HepG2 (cell line): Measurements from ENCODE around the gene STRIP1. TPM values are rescaled to one million over a fixed set of nuclear protein-coding genes. Genes with fewer than 3 reads are reported as not detected.
A peak's percentile ranks its signal among the peaks of the same experiment; 100 is the strongest.

Source experiments
- ATF7 ChIP-seq, 2 experiments: fragments of 450-650 bp in 1 of 2; sonication (generic) in 1 of 2; formaldehyde crosslinking in 1 of 2; IDR thresholded peaks; 2 replicates each; pipeline versions ENCODE4 v1.4.0 to v1.6.1; 2016 to 2020; ENCODE audit warnings: antibody characterized with exemption in 1 of 2, mild to moderate bottlenecking in 1 of 2, missing genetic modification reagents in 1 of 2
- SIN3A ChIP-seq: IDR thresholded peaks from 2 replicates; pipeline ENCODE4 v1.6.1; 2011; ENCODE audit warnings: low read depth, mild to moderate bottlenecking, control low read depth, low read length, borderline replicate concordance
- TRIM24 ChIP-seq: sonication (generic); formaldehyde crosslinking; IDR thresholded peaks from 2 replicates; pipeline ENCODE4 v1.8.0; 2022; ENCODE audit warnings: mild to moderate bottlenecking, missing genetic modification reagents
- ZFP1 ChIP-seq: IDR thresholded peaks from 2 replicates; pipeline ENCODE4 v1.6.1; 2016
- ZFP82 ChIP-seq: sonication (generic); formaldehyde crosslinking; IDR thresholded peaks from 2 replicates; pipeline ENCODE4 v1.5.1; 2020; ENCODE audit warnings: mild to moderate bottlenecking, missing genetic modification reagents, borderline replicate concordance
- ZNF296 ChIP-seq: sonication (generic); formaldehyde crosslinking; conservative IDR thresholded peaks from 2 replicates; pipeline ENCODE4 v1.5.0; 2020; ENCODE audit warnings: mild to moderate bottlenecking, missing genetic modification reagents
- ZNF556 ChIP-seq: sonication (generic); formaldehyde crosslinking; IDR thresholded peaks from 2 replicates; pipeline ENCODE4 v1.4.0; 2020; ENCODE audit warnings: mild to moderate bottlenecking, missing genetic modification reagents, borderline replicate concordance
- ZNF761 ChIP-seq: sonication (generic); formaldehyde crosslinking; conservative IDR thresholded peaks from 2 replicates; pipeline ENCODE4 v1.4.0; 2020; ENCODE audit warnings: mild to moderate bottlenecking, missing genetic modification reagents
- polyA plus RNA-seq, 8 experiments: library from polyadenylated mRNA; depleted of rRNA in 3 of 8; stranded (reverse) in 7 of 8; unstranded in 1 of 8; fragments of >200 nt; fragmentation: Illumina TruSeq in 4 of 8; extraction: Trizol in 4 of 8; gene quantifications; 2 replicates each; pipeline versions ENCODE4 v1.2.1 to v1.2.3, GENCODE V29; 2011 to 2016; ENCODE audit warnings: low read depth in 4 of 8, missing spikeins in 1 of 8, mixed read lengths in 1 of 8; ENCODE audit not compliant: insufficient read depth in 1 of 8
- total RNA-seq, 5 experiments: library from RNA; depleted of rRNA; stranded (reverse); fragments of >200 nt; fragmentation: Illumina TruSeq; extraction: Trizol; gene quantifications; 2 replicates each; pipeline ENCODE4 v1.2.3, GENCODE V29; 2016; ENCODE audit warnings: low read depth in 1 of 5
- TF ChIP-seq, protein P1 (sequence below): sonication (generic); formaldehyde crosslinking; IDR thresholded peaks from 2 replicates; pipeline ENCODE4 v1.5.1; 2020; ENCODE audit warnings: mild to moderate bottlenecking, moderate library complexity, missing genetic modification reagents
- TF ChIP-seq, protein P2 (sequence below): sonication (generic); formaldehyde crosslinking; IDR thresholded peaks from 2 replicates; pipeline ENCODE4 v1.5.1; 2020; ENCODE audit warnings: missing genetic modification reagents, mild to moderate bottlenecking, borderline replicate concordance
- TF ChIP-seq, protein P3 (sequence below): sonication (generic); formaldehyde crosslinking; IDR thresholded peaks from 2 replicates; pipeline ENCODE4 v1.8.1; 2023; ENCODE audit warnings: mild to moderate bottlenecking, inconsistent platforms, moderate library complexity, missing genetic modification reagents, borderline replicate concordance
- TF ChIP-seq, protein P4 (sequence below): sonication (generic); formaldehyde crosslinking; IDR thresholded peaks from 2 replicates; pipeline ENCODE4 v1.4.0; 2020; ENCODE audit warnings: missing genetic modification reagents, mild to moderate bottlenecking, borderline replicate concordance
- TF ChIP-seq, protein P5 (sequence below): sonication (generic); formaldehyde crosslinking; IDR thresholded peaks from 2 replicates; pipeline ENCODE4 v1.4.0; 2020; ENCODE audit warnings: missing genetic modification reagents
- TF ChIP-seq, protein P6 (sequence below): IDR thresholded peaks from 2 replicates; pipeline ENCODE4 v1.6.1; 2016
- TF ChIP-seq, protein P7 (sequence below): sonication (generic); formaldehyde crosslinking; IDR thresholded peaks from 2 replicates; pipeline ENCODE4 v1.4.0; 2020; ENCODE audit warnings: missing genetic modification reagents, mild to moderate bottlenecking, borderline replicate concordance

The STRIP1 gene
- total and polyA plus RNA-seq, 2 of the 13 experiments (the other 11 are each of a cell fraction or from before 2014, with no cell fraction given), result 20.9 to 27.9 TPM

DNA sequence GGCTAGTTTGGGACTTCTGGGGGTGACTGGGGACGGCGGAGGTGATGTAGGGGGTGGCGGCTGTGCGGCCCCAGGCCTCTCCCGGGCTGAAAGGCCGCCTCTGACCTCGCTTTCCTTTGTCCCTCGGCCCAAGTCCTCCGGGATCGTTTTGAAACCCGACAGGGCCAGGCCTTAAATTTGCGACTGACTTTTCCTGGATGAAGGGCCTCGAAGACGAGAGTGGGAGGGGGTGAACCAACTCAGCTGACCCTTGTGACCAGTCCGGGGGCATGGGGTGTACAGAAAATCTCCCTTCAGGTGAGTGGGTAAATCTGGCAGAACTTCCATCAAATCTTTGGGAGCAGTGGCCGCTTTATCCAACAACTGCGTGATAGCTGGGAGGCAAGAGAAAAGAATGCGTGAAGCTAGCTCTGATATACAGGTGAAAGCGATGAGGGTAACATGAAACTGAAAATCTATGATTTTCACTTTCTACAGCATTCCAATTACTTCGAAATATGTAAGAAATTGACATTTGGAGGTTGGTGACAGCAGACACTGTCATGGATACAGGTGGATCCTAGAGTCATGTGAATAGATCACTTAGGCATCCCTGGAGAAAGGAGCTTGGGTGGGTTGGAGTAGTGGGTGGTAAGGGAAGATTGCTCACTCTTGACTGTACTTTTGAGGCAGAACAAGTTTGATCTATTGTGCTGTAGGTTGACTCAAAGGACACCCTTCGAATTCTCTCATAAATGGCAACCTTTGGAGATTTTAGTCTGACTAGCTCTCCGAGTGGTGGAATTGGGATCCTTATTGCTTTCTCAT lies 49.0 kb upstream of the STRIP1 start (continued):
- TF ChIP-seq ZFP82 (CRISPR knock-in tag) (peak; percentile 38; the same call in 1 of the 2 replicates), ZNF296 (no peak), TRIM24 (CRISPR knock-in tag) (no peak), ZNF761 (CRISPR knock-in tag) (0 out of 2 replicates have a peak, but pooled peaks have one; percentile 6), SIN3A (0 out of 2 replicates have a peak, but pooled peaks have one; percentile 4), ZNF556 (CRISPR knock-in tag) (0 out of 2 replicates have a peak, but pooled peaks have one; percentile 16), ATF7 (IDR thresholded peaks at IDR 0.05) (no peak), ATF7 (CRISPR knock-in tag; IDR thresholded peaks at IDR 0.05) (no peak), ZFP1 (CRISPR knock-in tag) (no peak)
- TF ChIP-seq, protein P1, sequence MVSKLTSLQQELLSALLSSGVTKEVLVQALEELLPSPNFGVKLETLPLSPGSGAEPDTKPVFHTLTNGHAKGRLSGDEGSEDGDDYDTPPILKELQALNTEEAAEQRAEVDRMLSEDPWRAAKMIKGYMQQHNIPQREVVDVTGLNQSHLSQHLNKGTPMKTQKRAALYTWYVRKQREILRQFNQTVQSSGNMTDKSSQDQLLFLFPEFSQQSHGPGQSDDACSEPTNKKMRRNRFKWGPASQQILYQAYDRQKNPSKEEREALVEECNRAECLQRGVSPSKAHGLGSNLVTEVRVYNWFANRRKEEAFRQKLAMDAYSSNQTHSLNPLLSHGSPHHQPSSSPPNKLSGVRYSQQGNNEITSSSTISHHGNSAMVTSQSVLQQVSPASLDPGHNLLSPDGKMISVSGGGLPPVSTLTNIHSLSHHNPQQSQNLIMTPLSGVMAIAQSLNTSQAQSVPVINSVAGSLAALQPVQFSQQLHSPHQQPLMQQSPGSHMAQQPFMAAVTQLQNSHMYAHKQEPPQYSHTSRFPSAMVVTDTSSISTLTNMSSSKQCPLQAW (CRISPR knock-in tag), result 0 out of 2 replicates have a peak, but pooled peaks have one; percentile 24
- TF ChIP-seq, protein P2, sequence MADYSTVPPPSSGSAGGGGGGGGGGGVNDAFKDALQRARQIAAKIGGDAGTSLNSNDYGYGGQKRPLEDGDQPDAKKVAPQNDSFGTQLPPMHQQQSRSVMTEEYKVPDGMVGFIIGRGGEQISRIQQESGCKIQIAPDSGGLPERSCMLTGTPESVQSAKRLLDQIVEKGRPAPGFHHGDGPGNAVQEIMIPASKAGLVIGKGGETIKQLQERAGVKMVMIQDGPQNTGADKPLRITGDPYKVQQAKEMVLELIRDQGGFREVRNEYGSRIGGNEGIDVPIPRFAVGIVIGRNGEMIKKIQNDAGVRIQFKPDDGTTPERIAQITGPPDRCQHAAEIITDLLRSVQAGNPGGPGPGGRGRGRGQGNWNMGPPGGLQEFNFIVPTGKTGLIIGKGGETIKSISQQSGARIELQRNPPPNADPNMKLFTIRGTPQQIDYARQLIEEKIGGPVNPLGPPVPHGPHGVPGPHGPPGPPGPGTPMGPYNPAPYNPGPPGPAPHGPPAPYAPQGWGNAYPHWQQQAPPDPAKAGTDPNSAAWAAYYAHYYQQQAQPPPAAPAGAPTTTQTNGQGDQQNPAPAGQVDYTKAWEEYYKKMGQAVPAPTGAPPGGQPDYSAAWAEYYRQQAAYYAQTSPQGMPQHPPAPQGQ (CRISPR knock-in tag), result no peak
- TF ChIP-seq, protein P3, sequence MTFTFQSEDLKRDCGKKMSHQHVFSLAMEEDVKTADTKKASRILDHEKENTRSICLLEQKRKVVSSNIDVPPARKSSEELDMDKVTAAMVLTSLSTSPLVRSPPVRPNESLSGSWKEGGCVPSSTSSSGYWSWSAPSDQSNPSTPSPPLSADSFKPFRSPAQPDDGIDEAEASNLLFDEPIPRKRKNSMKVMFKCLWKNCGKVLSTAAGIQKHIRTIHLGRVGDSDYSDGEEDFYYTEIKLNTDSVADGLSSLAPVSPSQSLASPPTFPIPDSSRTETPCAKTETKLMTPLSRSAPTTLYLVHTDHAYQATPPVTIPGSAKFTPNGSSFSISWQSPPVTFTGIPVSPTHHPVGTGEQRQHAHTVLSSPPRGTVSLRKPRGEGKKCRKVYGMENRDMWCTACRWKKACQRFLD (CRISPR knock-in tag), result 0 out of 2 replicates have a peak, but pooled peaks have one; percentile 0
- TF ChIP-seq, protein P4, sequence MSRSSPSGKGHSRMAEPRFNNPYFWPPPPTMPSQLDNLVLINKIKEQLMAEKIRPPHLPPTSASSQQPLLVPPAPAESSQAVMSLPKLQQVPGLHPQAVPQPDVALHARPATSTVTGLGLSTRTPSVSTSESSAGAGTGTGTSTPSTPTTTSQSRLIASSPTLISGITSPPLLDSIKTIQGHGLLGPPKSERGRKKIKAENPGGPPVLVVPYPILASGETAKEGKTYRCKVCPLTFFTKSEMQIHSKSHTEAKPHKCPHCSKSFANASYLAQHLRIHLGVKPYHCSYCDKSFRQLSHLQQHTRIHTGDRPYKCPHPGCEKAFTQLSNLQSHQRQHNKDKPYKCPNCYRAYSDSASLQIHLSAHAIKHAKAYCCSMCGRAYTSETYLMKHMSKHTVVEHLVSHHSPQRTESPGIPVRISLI (CRISPR knock-in tag), result 0 out of 2 replicates have a peak, but pooled peaks have one; percentile 0
- TF ChIP-seq, protein P5, sequence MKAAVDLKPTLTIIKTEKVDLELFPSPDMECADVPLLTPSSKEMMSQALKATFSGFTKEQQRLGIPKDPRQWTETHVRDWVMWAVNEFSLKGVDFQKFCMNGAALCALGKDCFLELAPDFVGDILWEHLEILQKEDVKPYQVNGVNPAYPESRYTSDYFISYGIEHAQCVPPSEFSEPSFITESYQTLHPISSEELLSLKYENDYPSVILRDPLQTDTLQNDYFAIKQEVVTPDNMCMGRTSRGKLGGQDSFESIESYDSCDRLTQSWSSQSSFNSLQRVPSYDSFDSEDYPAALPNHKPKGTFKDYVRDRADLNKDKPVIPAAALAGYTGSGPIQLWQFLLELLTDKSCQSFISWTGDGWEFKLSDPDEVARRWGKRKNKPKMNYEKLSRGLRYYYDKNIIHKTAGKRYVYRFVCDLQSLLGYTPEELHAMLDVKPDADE (CRISPR knock-in tag), result peak; percentile 30; the same call in 1 of the 2 replicates
- TF ChIP-seq, protein P6, sequence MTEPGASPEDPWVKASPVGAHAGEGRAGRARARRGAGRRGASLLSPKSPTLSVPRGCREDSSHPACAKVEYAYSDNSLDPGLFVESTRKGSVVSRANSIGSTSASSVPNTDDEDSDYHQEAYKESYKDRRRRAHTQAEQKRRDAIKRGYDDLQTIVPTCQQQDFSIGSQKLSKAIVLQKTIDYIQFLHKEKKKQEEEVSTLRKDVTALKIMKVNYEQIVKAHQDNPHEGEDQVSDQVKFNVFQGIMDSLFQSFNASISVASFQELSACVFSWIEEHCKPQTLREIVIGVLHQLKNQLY (CRISPR knock-in tag), result no peak
- TF ChIP-seq, protein P7, sequence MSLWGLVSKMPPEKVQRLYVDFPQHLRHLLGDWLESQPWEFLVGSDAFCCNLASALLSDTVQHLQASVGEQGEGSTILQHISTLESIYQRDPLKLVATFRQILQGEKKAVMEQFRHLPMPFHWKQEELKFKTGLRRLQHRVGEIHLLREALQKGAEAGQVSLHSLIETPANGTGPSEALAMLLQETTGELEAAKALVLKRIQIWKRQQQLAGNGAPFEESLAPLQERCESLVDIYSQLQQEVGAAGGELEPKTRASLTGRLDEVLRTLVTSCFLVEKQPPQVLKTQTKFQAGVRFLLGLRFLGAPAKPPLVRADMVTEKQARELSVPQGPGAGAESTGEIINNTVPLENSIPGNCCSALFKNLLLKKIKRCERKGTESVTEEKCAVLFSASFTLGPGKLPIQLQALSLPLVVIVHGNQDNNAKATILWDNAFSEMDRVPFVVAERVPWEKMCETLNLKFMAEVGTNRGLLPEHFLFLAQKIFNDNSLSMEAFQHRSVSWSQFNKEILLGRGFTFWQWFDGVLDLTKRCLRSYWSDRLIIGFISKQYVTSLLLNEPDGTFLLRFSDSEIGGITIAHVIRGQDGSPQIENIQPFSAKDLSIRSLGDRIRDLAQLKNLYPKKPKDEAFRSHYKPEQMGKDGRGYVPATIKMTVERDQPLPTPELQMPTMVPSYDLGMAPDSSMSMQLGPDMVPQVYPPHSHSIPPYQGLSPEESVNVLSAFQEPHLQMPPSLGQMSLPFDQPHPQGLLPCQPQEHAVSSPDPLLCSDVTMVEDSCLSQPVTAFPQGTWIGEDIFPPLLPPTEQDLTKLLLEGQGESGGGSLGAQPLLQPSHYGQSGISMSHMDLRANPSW, result no peak
